ENCODE results near the gene PFN3.
A peak's percentile ranks its signal among the peaks of the same experiment; 100 is the strongest.

The PFN3 gene

DNA sequence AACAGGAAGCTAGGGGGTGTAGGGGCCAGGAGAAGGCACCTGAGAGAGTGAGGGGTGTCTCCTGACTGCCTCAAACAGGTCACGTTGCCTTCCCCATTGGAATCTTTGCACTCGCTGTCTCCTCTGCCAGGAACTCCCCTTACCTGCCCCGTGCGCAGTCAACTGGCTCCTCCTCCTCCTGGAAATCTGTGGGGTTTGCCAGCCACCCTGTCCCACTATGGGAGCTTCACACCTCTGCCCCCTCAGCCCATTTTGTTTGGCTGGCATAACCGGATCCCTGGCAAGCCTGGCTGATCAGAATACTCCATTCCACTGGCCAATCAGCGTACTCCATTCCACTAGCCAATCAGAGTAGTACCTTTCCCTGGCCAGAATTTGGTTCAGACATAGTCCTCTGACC is 26.7 kb downstream of the PFN3 start:
- no peak for DNase-seq (ENCODE audit: low spot score)

DNA sequence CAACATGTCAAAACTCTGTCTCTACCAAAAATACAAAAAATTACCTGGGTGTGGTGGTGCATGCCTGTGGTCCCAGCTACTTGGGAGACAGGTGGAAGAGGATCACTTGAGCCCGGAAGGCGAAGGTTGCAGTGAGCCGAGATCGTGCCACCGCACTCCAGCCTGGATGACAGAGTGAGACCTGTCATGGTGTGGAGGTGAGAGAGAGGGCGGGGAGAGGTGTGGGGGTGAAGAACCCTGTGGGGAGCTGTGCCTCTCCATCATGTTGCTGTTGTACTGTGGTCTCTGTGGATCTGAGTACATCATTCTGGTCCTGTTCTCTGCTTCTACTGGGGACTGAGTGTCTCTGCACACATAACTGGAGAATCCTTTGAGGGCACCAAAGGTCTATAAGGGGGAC is 27.6 kb downstream of the PFN3 start:
- no peak for DNase-seq (ENCODE audit: low spot score)

DNA sequence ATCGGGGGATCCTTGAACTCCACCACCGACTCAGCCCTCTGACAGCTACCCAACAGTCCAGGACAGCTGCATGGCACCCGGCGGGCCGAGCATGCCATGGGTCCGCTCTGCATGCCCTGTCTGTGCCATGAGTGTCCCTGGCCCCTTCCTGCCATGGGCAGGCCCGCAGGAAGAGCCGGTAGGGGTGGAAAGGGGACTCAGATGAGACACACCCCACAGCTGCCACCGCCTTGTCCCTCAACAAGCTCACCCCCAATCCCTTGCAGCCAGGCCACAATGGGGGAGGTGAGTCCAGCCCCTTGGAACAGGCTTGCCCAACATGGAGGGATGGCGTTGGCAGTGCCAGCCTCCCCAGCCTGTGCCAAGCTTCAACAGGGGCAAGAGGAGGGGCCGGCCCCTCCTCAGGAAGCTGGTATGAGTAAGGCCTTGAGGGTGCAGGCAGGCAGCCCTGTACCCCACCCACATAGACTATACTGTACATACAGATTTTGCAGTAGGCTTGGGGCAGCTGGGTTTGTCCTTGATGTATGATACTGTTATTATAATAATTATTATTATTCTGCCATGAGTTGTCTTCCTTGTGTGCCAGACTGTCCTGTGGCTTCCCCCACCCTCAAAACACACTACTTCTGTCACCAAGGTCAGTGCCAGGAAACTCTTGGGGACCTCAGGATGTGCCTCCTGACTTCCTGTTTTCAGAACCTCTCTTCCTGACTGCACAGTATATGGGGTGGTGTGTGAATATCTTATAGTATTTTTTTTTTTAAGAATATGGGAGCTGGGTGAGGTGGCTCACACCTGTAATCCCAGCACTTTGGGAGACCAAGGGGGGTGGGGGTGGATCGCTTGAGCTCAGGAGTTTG is 28.2 kb downstream of the PFN3 start:
- no peak for DNase-seq (ENCODE audit: low spot score)

DNA sequence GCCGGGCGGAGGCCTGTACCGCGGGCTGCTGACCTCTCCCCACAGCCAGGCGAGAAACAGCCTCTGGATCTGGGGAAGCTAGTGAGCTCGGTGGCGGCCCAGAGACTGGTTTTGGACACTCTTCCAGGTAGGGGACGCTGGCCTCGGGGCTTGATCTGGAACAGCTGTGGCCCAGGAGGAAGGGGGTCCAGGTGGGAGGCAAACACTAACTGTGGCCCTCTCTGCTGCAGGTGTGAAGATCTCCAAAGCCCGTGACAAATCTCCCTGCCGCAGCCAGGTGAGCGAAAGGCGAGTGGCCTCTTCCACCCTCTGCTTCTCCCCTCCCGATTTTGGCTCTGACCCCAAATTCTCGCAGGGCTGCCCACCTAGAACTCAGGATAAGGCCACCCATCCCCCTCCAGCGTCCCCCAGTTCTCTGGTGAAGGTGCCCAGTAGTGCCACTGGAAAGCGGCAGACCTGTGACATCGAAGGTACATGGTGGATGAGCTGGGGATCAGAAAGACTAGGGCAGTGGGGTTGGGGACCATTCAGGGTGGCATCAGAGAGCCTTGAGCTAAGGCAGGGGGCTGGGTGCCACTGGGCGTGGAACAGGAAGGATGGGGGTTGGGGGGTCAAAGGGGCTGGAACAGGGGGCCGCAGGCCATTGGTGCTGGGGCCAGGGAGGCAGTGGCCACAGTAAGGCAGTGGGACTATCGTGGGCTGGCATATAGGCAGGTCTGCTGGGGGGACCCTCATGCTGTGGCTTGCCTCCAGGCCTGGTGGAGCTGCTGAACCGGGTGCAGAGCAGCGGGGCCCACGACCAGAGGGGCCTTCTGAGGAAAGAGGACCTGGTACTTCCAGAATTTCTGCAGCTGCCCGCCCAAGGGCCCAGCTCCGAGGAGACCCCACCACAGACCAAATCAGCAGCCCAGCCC is 29.1 kb downstream of the PFN3 start:
- no peak for DNase-seq (ENCODE audit: low spot score)

DNA sequence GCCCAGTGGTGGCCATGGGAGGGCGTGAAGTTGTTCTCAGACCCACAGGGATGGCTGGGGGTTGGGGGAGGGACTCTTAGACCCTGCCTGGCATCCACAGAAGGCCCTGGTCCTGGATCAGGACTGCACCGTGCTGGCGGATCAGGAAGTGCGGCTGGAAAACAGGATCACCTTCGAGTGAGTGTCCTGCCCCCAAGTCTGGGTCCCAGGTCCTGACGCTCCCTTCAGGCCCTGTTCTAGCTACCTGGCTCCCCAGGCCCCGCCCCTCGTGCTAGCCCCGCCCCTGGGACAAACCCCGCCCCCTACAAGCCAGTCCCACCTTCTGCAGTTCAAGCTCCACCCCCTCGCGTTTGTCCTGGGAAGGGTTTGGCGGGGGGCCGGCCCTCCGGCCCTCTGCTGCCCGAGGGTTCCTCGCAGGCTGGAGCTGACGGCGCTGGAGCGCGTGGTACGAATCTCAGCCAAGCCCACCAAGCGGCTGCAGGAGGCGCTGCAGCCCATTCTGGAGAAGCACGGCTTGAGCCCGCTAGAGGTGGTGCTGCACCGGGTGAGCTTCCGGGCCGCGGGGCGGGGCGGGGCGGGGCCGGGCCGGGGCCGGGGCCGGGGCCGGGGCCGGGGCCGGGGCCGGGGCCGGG is 29.9 kb downstream of the PFN3 start:
- DNase-seq (ENCODE audit: low spot score) = peak; percentile 95

DNA sequence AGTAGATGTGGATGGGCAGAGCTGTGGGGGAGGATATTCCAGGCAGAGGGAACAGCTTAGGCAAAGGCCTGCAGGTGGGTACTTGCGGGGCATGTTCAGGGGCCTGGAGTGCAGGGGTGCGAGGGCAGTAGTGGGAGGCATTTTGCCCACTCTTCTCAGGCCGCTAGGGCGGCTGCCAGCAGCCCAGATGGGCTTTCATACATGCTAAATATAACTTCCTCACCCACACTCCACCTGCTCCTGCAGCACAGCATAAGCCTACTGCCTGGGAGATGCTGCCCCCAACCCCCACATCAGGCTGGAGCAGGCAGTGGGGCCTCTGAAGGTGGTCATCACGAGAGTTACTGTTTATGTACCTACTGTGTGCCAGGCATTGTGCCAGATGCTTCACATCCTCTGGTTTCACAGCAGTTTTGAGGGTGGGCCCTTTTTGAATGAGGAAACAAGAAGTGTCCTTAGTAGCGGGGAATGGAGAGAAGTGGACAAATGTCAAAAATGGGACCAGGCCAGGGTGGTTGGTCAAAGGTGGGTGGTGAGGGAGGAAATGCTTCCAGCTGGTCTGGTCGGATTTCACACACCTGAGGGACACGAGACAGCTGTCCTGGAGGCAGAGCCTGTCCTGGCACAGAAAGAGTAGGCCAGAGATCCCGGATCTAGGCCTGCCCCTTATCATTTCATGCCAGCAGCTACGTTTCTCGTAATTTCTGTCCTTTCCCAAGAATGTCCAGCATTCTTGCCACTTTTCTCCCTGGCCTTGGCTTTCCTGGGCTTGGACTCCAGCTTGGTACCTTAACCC is 30.6 kb downstream of the PFN3 start:
- no peak for DNase-seq (ENCODE audit: low spot score)

DNA sequence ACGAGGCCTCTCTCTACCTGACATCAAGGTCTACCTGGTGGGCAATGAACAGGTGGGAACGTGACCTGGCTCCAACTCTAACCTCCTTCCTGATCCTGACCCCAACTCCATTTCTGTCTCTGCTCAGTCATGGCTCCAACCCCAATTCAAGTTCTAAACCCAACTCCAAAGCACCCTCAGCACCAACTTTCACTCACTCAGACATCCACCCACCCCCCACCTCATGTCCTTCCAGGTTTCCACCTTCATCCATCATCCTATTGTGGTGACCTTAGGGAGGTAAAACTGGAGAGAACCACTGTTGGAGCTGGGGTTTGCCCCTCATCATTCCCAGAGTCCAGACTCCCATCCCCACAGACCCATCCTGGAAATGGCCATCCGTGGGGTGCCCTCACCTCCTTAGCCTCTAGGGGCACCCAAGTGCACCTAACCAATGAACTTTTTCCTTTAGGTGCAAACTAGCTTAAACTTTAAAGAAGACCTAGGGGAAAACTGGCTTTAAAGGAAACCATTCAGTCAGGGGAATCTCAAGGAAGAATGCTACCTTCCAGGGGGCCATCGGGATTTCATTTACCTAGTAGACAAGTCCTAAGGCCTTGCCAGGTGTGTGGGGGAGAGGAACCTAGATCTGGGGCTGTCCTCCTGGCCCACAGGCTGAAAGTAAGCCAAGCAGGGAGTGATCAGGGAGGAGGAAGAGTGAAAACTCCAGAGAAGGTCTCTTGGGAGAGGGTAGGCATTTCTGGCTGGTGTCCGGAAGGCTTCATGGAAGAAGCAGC is 31.4 kb downstream of the PFN3 start:
- peak; percentile 47 for DNase-seq (ENCODE audit: low spot score)

DNA sequence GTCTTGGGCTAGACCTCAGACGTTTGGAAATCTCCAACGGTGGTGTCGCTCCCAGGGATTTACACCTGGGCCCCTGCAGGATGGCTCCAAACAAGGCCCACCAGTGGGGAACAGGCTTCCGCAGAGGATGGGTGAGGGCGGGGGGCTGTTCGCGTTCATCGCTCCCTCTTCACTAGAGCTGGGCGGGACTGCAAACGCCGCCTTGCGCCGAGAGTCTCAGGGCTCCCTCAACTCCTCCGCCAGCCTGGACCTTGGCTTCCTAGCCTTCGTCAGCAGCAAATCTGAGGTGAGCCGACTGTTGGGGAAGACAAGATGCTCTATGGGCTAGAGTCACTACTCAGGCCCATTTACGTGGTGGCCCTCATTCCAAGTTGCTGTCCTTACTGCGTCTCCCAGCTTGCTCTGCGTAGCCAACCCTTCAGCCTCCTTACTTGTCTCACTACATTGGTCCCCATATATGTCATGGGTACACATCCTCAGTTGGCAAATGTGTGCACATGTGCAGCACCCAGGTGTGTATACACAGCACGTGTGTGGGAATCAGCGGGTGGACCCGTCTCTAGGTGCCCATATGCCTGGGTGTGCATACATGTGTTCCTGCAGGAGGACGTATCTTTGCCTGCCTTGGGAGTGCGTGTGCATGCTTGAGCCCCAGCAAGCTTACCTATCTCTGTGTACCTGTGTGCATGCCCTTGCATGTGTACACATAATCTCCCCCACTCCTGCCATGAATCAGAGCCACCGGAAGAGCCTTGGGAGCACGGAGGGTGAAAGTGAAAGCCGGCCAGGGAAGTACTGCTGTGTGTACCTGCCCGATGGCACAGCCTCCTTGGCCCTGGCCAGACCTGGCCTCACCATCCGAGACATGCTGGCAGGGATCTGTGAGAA is 32.2 kb downstream of the PFN3 start:
- no peak for DNase-seq (ENCODE audit: low spot score)

DNA sequence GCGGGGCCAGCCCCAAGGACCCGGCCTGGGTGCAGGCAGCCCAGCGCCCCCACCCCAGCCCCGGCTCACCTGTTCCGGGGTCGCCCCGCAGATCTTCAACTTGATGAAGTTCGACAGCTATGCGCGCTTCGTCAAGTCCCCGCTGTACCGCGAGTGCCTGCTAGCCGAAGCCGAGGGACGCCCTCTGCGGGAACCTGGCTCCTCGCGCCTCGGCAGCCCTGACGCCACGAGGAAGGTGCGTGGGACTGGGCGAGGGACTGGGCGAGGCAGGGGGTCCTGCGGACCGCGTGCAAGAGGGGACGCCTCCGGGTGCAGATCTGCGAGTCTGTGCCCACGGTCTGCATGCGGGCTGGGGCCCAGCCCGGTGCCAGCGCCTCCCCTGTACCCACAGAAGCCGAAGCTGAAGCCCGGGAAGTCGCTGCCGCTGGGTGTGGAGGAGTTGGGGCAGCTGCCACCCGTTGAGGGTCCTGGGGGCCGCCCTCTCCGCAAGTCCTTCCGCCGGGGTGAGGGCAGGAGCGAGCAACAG is 33.1 kb downstream of the PFN3 start:
- DNase-seq (ENCODE audit: low spot score) = no peak

DNA sequence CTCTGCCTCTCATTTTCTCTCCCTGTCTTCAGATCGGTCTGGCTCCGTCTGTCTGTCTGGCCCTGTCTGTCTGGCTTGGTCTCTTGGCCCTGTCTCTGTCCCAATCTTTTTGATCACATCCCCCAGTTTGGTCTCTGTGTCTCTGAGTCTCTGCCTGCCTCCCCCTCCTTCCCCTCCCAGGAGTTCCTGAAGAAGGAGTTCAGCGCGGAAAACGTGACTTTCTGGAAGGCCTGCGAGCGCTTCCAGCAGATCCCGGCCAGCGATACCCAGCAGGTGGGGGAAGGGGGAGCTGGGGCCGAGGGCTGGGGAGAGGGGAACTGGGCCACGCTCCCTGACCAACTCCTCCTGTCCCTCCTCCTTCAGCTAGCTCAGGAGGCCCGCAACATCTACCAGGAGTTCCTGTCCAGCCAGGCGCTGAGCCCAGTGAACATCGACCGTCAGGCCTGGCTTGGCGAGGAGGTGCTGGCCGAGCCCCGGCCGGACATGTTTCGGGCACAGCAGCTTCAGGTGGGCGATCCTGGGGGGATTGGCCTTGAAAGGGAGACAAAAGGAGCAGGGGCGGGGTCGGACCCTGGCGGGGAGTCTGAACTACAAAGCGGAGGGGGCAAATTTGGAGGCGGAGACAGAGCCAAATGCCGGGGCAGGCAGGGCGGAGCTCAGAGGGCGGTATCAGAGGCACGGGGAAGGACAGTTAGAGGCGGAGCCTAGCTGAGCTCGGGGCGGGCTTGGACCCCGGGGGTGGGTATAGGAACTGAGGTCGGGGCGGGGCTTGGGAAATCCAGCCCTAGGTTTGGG is 33.7 kb downstream of the PFN3 start:
- DNase-seq (ENCODE audit: low spot score) = peak; percentile 89

DNA sequence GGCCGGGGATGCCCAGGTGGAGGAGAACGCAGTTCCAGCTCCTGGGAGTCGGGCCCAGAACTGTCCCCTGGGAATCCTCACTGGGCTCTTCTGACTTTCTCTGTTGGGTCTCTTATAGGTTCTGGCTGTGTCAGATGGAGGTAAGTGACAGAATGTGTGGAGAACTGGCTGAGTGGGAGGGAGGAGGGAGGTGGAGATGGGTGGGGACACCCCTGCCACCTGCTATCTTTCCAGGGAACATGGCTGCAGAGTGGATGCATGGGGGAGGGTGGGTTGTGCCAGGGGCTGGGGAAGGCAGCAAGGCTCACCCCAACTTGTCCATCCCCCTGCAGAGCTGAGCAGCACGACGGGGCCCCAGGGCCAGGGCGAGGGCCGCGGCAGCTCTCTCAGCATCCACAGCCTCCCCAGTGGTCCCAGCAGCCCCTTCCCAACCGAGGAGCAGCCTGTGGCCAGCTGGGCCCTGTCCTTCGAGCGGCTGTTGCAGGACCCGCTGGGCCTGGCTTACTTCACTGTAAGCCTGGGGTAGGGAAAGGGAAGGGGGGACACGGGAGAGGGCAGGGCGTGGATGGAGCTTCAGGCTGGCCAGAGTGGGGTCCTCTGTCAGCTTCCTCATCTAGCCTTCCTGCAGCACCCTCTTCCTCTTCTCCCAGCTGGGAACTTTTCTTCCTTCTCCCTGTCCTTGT is 34.5 kb downstream of the PFN3 start:
- no peak for DNase-seq (ENCODE audit: low spot score)

DNA sequence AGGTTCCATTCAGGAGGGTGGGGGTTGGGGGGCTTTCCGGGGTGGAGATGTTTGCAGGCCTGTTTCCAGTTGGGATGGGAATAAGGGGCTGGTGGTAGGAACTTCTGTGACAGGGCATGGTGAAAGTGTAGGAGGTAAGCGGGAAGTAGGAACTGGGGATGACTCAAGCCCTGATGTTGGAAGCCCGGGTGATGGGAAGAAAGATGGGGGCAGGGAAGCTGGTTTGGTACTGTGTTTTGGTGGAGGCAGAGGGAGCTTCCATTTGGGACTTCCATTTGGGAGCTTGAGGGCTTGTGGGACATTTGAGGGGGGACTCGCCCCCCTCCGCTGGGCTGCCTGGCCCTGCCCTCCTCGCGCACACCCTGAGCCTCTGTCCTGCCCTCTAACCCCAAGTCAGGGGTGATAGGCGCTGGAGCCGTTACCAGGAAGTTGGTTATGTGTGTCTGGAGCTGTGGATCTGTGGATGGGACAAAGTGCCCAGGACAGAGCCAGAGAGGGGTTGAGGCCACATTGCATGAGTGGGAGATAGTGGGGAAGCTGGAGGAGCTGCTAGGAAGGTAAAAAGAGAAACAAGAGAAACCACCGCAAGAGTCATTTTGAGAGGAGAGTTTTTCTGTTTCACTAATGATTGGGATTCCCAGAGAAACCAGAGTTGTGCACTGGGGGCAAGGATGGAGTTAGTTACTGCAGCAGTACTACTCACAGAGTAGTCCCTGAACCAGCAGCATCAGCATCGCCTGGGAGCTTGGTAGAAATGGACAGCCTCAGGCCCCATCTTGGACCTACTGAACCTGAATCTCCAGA is 36.1 kb downstream of the PFN3 start:
- peak; percentile 20 for DNase-seq (ENCODE audit: low spot score)

DNA sequence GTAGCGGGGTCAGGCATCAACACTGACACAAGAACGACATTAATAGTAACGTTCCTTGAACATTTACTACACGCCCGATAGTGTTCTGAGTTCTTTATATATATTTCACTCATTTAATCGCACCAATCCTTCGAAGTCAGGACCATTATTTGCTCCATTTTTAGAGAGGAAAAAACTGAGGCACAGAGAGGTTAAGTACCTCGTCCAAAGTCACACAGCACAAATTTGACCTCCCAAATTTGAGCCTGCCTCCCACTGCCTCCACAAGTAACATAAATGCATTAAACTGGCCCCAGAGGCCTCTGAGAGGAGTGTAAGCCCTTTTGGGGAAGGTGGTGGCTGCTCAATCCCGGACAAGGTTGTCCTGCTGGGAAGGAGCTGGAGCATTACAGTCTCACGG is 36.9 kb downstream of the PFN3 start:
- DNase-seq (ENCODE audit: low spot score) = no peak

DNA sequence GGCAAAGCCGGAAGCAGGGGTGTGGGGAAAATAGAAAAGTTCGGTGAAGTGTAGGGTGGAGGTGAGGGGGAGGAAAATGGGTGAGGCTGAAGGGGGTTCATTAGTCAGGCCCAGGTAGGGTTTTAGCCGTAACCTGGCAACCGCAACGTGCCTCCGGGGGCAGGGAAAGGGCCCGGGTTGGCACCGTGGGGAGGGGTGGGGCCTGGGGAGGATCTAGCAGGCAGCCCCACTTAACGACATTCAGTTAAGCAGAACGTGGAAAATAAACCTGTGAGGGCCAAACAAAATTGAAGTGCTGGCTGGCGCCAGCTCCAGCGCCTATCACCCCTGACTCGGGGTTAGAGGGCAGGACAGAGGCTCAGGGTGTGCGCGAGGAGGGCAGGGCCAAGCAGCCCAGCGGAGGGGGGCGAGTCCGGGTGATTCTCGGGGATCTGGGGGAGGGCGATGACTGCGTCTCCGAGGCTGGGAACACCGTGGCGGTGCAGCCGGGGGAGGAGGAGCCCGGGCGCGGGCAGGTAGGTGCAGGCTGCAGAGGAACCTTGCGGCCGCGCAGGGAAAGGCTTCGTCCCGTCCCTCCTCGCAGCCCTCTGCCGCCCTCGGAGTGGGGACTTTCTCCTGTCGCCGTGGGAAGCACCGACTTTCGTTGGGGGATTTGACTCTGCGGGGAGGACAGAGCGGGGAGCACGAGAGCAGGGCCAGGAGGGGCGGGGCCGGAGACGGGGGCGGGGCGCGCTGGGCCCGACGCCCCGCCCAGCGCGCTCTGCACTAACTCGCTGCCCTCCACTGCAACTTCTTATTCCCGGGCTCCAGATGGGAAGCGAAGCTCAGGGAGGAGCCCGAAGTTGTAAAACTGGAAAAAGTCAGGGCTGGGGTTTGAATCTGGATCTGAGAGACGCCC is 37.6 kb downstream of the PFN3 start:
- peak; percentile 54 for DNase-seq (ENCODE audit: low spot score)

DNA sequence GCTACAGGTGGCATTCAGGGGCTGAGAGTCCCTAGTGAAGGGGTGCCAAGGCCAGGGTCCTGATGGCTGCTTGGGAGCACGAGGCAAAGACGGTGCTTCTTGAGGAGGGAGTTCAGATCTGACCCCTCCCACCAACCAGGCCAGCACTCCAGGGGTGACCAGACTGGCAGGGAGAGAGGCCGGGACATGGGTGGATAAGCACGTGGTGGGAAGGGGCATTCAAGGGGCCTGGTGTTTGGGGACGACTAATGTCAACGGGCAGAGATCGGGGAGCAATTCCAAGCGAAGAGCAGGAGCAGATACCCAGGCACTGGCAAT is 38.2 kb downstream of the PFN3 start:
- no peak for DNase-seq (ENCODE audit: low spot score)

Data from kidney tubule cell (primary cell).